GM12875 (cell line): ENCODE data around the gene MYLK4.

Source experiments
- H3K4me3 ChIP-seq: one replicate; pipeline ENCODE4 v1.5.1; 2011; ENCODE audit warnings: low read depth, low read length, control low read depth
- CTCF ChIP-seq: IDR thresholded peaks from 2 replicates; pipeline ENCODE4 v1.5.1; 2011; ENCODE audit warnings: low read depth, mild to moderate bottlenecking, control low read depth, inconsistent platforms, low read length, moderate library complexity, borderline replicate concordance; ENCODE audit not compliant: insufficient read depth

MYLK4 gene

GRCh38 chr6:2750832-2751231, at the start of gene MYLK4:
TSS of gene MYLK4 (minus strand) at chr6:2750922. CDS start at chr6:2749294, 1,628 bp downstream.
- H3K4me3 ChIP-seq, result no peak within 1 kb of the TSS
- TF ChIP-seq CTCF, result no peak

- H3K4me3 ChIP-seq, result no peak overlapping the region
- TF ChIP-seq CTCF, result no peak
Measured at GRCh38 chr6:2799936-2800527, 49.3 kb upstream of the MYLK4 start.

- TF ChIP-seq CTCF, result no peak
- H3K4me3 ChIP-seq, result no peak overlapping the region
Measured at GRCh38 chr6:2798586-2799134, 47.9 kb upstream of the MYLK4 start.

- no peak for TF ChIP-seq CTCF
- H3K4me3 ChIP-seq, result no peak overlapping the region
Measured at GRCh38 chr6:2797564-2798031, 46.9 kb upstream of the MYLK4 start.

- no peak for TF ChIP-seq CTCF
- H3K4me3 ChIP-seq, result no peak overlapping the region
Measured at GRCh38 chr6:2796861-2797260, 46.1 kb upstream of the MYLK4 start.

- H3K4me3 ChIP-seq, result no peak overlapping the region
- TF ChIP-seq CTCF, result no peak
Measured at GRCh38 chr6:2795956-2796355, 45.2 kb upstream of the MYLK4 start.

GRCh38 chr6:2795162-2795561, 44.4 kb upstream of the MYLK4 start:
- no peak overlapping the region for H3K4me3 ChIP-seq

More at GRCh38 chr6:2795162-2795561, 44.4 kb upstream of the MYLK4 start:
- no peak for TF ChIP-seq CTCF
